Measurements from ENCODE around the gene ABCG4.

The ABCG4 gene

DNA sequence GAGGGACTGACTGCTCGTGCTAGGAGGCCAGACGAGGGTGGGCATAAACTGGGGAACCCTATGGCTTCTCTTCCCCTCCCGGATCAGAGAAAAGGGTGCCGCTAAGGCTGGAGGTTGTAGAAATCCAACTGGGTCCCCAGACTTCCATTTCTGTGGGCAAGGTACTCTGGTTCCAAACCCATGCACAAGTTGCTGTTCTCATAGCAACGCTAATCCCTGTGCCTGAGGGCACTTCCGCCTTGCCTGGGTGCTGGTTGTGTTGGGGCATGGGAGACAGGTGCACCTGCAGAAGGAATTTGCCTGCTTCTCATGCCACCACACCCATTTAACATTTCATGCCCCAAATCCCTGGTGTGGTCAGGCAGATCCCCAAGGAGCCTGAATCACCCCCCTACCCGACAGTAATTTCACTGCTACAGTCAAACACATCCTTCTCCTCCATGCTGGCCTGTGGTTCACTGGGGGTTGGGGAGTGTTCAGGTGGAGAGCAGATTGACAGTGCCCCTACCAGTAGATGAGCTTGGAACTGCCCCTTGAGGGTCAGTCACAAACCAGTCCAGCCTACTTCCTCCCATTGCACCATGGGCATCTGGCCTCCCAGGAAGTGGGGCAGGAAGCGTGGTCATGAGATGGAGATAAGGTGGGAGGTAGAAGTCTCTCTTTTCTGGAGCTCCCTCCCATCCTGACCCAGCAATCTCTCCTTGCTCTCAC, 40.6 kb upstream of the ABCG4 start:
- Histone ChIP-seq H3K9ac (ENCODE audit: low read length) (peak overlapping the region; percentile 91), H3K4me3 (ENCODE audit: low read length) (peak overlapping the region; percentile 91), H3K27me3 (replicated peaks; ENCODE audit: control insufficient read depth, insufficient read depth, low read length) (no peaks in the 10 kb centered on the region), H3K36me3 (ENCODE audit: control insufficient read depth, insufficient read depth, low read length, severe bottlenecking) (peaks cover 22% of the 10 kb centered on the region), H3K4me1 (ENCODE audit: control insufficient read depth, insufficient read depth, low read length) (peaks cover 18% of the 10 kb centered on the region), H3K9me3 (ENCODE audit: control insufficient read depth, low read length) (no peaks in the 10 kb centered on the region)
- DNase-seq (ENCODE audit: low read depth): peak; percentile 36

DNA sequence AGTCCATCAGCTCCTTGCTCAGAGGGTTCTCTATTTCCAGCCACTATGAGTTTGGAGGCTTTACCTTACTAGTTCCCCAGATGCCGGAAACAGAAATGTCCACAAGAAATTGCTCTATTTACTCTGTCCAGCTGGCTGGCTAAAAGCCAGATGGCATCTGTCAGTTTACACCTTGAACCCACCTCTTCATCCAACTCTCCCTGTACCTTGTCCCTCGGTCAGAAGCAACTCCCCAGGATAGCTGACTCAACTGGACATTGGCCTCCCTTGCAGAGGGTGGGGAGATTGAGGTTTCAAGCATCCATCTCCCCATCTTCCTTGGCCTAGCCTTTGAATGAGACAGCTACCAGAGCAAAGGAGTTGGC, 40.0 kb upstream of the ABCG4 start:
- peaks cover 18% of the 10 kb centered on the region for H3K4me1 ChIP-seq (ENCODE audit: control insufficient read depth, insufficient read depth, low read length)
- no peaks in the 10 kb centered on the region for H3K27me3 ChIP-seq (replicated peaks; ENCODE audit: control insufficient read depth, insufficient read depth, low read length)
- H3K4me3 ChIP-seq (ENCODE audit: low read length): peak overlapping the region; percentile 91
- no peak for DNase-seq (ENCODE audit: low read depth)
- peaks cover 26% of the 10 kb centered on the region for H3K36me3 ChIP-seq (ENCODE audit: control insufficient read depth, insufficient read depth, low read length, severe bottlenecking)
- no peak overlapping the region for H3K9ac ChIP-seq (ENCODE audit: low read length)
- H3K9me3 ChIP-seq (ENCODE audit: control insufficient read depth, low read length): no peaks in the 10 kb centered on the region

DNA sequence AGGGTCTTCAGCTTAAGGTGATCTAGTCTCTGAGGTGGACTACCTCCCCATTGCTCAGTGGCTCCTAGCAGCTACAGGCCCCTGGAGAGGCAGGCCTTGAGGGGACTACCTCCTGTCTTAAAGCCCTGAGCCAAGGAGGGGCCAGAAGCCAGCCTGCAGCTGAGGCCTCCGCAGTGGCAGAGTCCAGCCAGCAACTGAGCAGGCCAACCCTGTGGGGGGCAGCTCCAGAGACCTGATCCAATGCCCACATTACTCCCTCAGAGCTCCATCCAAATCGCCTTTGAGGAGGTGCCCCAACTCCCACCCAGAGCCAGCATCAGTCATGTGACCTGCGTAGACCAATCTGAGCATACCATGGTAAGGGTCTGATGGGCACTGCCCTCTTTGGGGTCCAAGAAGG, 39.0 kb upstream of the ABCG4 start:
- Histone ChIP-seq H3K27me3 (replicated peaks; ENCODE audit: control insufficient read depth, insufficient read depth, low read length) (no peaks in the 10 kb centered on the region), H3K9ac (ENCODE audit: low read length) (no peak overlapping the region), H3K9me3 (ENCODE audit: control insufficient read depth, low read length) (no peaks in the 10 kb centered on the region), H3K36me3 (ENCODE audit: control insufficient read depth, insufficient read depth, low read length, severe bottlenecking) (peaks cover 35% of the 10 kb centered on the region), H3K4me3 (ENCODE audit: low read length) (no peak overlapping the region), H3K4me1 (ENCODE audit: control insufficient read depth, insufficient read depth, low read length) (peaks cover 18% of the 10 kb centered on the region)
- no peak for DNase-seq (ENCODE audit: low read depth)

DNA sequence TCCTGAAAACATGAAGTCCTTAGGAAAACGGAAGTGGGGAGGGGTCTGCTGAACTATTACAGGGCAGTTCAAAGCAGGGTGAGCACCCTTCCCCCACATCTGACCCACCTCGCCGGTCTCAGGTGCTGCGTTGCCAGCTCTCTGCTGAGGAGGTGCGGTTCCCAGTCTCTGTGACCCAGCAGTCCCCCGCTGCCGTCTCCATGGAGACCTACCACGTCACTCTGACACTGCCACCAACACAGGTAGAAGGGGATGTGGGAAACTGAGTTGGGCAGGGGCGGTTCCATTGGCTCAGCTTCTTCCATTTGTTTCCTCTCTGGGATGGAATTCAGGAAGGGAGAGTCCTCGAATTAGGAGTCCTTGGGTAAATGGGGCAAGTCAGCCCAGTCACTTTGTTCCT, 38.4 kb upstream of the ABCG4 start:
- no peaks in the 10 kb centered on the region for H3K27me3 ChIP-seq (replicated peaks; ENCODE audit: control insufficient read depth, insufficient read depth, low read length)
- H3K4me3 ChIP-seq (ENCODE audit: low read length): no peak overlapping the region
- H3K4me1 ChIP-seq (ENCODE audit: control insufficient read depth, insufficient read depth, low read length): peaks cover 18% of the 10 kb centered on the region
- DNase-seq (ENCODE audit: low read depth): no peak
- peaks cover 38% of the 10 kb centered on the region for H3K36me3 ChIP-seq (ENCODE audit: control insufficient read depth, insufficient read depth, low read length, severe bottlenecking)
- no peaks in the 10 kb centered on the region for H3K9me3 ChIP-seq (ENCODE audit: control insufficient read depth, low read length)
- no peak overlapping the region for H3K9ac ChIP-seq (ENCODE audit: low read length)

DNA sequence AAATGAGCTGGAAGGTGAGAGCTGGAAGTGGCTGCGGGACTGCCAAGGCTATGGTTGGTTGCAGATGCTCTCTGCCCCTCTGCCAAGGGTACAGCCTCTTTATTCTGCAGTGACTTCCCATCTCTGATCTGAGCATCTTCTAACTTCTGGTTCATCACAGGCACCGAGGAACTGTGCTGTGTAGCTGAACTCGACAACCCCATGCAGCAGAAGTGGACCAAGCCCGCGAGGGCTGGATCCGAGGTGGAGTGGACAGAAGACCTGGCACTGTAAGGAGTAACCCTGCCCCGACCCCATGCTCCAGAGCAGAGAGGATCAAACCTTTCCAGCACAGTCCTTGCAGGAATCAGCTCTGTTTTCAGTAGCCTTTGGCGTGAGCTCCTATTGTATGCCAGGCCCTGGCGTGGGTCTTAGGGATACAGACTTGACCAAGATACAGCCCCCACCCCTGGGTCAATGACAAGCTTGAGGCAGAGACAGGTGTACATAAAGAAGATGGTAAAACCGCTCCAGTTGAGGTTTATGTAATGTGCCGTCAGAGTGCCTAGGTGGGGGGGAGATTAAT, 37.4 kb upstream of the ABCG4 start:
- DNase-seq (ENCODE audit: low read depth): no peak
- Histone ChIP-seq H3K9me3 (ENCODE audit: control insufficient read depth, low read length) (no peaks in the 10 kb centered on the region), H3K36me3 (ENCODE audit: control insufficient read depth, insufficient read depth, low read length, severe bottlenecking) (peaks cover 41% of the 10 kb centered on the region), H3K9ac (ENCODE audit: low read length) (no peak overlapping the region), H3K27me3 (replicated peaks; ENCODE audit: control insufficient read depth, insufficient read depth, low read length) (no peaks in the 10 kb centered on the region), H3K4me3 (ENCODE audit: low read length) (no peak overlapping the region), H3K4me1 (ENCODE audit: control insufficient read depth, insufficient read depth, low read length) (peaks cover 17% of the 10 kb centered on the region)

DNA sequence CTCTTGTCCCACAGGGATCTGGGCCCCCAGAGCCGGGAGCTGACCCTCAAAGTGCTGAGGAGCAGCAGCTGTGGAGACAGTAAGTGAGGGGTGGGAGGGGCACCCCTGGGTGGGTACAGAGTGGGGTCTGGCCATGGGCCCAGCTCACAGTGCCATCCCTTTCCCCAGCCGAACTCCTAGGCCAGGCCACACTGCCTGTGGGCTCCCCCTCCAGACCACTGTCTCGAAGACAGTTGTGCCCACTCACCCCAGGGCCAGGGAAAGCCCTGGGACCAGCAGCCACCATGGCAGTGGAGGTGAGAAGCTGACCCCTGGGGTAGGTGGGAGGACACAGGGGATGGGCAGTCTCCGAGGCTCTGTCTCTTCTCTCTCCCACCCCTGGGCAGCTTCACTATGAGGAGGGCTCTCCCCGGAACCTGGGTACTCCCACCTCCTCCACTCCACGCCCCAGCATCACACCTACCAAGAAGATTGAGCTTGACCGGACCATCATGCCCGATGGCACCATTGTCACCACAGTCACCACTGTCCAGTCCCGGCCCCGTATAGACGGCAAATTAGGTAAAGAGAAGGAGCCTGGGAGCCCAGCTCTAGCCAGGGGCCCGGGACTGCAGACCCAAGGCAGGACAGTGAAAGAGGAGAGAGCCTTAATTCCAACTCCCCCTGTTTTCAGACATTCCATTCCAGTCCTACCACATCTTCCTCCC, 36.4 kb upstream of the ABCG4 start:
- no peaks in the 10 kb centered on the region for H3K27me3 ChIP-seq (replicated peaks; ENCODE audit: control insufficient read depth, insufficient read depth, low read length)
- DNase-seq (ENCODE audit: low read depth): no peak
- peaks cover 12% of the 10 kb centered on the region for H3K4me1 ChIP-seq (ENCODE audit: control insufficient read depth, insufficient read depth, low read length)
- H3K9ac ChIP-seq (ENCODE audit: low read length): no peak overlapping the region
- H3K9me3 ChIP-seq (ENCODE audit: control insufficient read depth, low read length): no peaks in the 10 kb centered on the region
- H3K36me3 ChIP-seq (ENCODE audit: control insufficient read depth, insufficient read depth, low read length, severe bottlenecking): peaks cover 44% of the 10 kb centered on the region
- H3K4me3 ChIP-seq (ENCODE audit: low read length): no peak overlapping the region

DNA sequence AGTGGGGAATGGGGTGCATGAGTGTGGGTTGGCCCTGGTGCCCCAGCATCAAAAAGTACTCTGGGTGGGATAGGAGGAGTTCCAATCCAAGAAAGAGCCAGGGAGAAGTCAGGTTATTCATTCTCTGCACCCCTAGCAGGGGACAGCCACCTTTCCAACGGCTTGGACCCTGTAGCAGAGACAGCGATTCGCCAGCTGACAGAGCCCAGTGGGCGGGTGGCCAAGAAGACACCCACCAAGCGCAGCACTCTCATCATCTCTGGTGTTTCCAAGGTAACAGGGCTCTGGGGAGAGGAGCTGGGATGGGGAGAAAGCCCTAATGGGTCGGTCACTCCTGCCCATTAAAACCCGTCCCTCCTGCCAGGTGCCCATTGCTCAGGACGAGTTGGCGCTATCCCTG, 35.1 kb upstream of the ABCG4 start:
- H3K36me3 ChIP-seq (ENCODE audit: control insufficient read depth, insufficient read depth, low read length, severe bottlenecking): peaks cover 44% of the 10 kb centered on the region
- no peak overlapping the region for H3K9ac ChIP-seq (ENCODE audit: low read length)
- peaks cover 3% of the 10 kb centered on the region for H3K4me1 ChIP-seq (ENCODE audit: control insufficient read depth, insufficient read depth, low read length)
- H3K9me3 ChIP-seq (ENCODE audit: control insufficient read depth, low read length): no peaks in the 10 kb centered on the region
- H3K27me3 ChIP-seq (replicated peaks; ENCODE audit: control insufficient read depth, insufficient read depth, low read length): no peaks in the 10 kb centered on the region
- DNase-seq (ENCODE audit: low read depth): no peak
- no peak overlapping the region for H3K4me3 ChIP-seq (ENCODE audit: low read length)

DNA sequence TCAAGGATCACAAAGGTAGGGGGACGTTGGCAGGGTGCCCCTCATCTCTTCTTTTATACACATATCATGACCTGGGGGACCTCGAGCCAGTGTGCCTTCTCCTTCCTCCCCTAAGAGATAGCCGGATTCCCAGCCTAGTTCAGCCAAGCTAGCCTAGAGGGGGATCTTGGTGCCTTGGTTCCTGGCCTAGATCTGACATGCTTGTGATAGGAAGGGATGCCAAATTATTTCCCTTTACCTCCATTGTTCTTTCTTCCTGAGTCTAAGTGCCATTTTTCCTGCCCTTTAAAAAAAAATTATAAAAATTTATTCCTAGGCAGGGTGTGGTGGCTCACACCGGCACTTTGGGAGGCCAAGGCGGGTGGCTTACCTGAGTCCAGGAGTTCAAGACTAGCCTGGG, 34.5 kb upstream of the ABCG4 start:
- H3K36me3 ChIP-seq (ENCODE audit: control insufficient read depth, insufficient read depth, low read length, severe bottlenecking): peaks cover 44% of the 10 kb centered on the region
- DNase-seq (ENCODE audit: low read depth): no peak
- no peak overlapping the region for H3K4me3 ChIP-seq (ENCODE audit: low read length)
- no peaks in the 10 kb centered on the region for H3K9me3 ChIP-seq (ENCODE audit: control insufficient read depth, low read length)
- H3K27me3 ChIP-seq (replicated peaks; ENCODE audit: control insufficient read depth, insufficient read depth, low read length): no peaks in the 10 kb centered on the region
- no peaks in the 10 kb centered on the region for H3K4me1 ChIP-seq (ENCODE audit: control insufficient read depth, insufficient read depth, low read length)
- no peak overlapping the region for H3K9ac ChIP-seq (ENCODE audit: low read length)

DNA sequence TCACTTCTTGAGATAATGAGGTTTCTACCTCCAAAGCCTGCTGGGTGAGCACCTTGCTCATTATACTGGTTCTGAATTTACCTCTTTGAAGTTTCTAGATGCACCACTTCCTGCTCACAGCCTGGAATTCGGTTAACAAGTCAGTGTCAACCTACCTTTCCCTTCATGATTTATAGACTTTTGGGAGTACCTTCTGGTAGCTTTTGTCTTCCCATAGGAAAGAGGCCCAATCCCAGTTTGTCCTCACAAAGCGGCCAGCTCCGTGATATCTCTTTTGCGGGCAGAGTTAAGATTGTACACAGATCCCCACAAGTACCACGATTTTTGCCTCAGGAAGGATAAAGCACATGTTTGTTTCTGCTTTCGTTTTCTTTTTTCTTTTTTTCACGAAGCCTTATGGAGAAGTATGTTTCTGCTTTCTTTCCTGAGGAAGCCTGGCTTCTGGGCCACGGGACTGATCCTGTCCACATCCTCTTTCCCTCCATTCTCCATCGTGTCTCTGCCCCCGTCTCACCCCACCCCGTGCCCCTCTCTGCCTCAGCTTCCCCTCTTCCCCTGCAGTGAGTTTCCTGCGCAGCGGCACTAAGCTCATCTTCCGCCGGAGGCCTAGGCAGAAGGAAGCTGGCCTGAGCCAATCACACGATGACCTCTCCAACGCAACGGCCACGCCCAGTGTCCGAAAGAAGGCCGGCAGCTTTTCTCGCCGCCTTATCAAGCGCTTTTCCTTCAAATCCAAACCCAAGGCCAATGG, 33.2 kb upstream of the ABCG4 start:
- no peak for DNase-seq (ENCODE audit: low read depth)
- Histone ChIP-seq H3K36me3 (ENCODE audit: control insufficient read depth, insufficient read depth, low read length, severe bottlenecking) (peaks cover 43% of the 10 kb centered on the region), H3K9ac (ENCODE audit: low read length) (no peak overlapping the region), H3K4me1 (ENCODE audit: control insufficient read depth, insufficient read depth, low read length) (peaks cover 3% of the 10 kb centered on the region), H3K4me3 (ENCODE audit: low read length) (no peak overlapping the region), H3K9me3 (ENCODE audit: control insufficient read depth, low read length) (no peaks in the 10 kb centered on the region), H3K27me3 (replicated peaks; ENCODE audit: control insufficient read depth, insufficient read depth, low read length) (no peaks in the 10 kb centered on the region)

DNA sequence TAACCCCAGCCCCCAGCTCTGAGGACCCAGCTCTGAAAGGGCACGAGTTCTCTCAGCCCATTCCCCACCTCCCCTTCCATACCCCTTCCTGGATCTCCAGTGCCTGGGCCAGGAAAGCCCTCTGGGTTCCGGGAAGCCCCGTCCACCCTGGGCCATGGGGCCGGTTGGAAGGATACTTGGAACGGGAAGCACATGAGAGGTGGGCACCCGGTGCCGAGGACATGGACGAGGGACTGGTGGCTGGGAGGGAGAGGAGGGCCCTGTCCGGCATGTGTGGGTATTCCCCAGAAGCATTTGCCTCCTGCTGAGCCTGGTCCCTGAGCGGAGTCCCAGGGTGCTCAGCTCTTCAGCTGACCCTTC, 32.6 kb upstream of the ABCG4 start:
- no peak overlapping the region for H3K9ac ChIP-seq (ENCODE audit: low read length)
- peaks cover 38% of the 10 kb centered on the region for H3K36me3 ChIP-seq (ENCODE audit: control insufficient read depth, insufficient read depth, low read length, severe bottlenecking)
- H3K4me1 ChIP-seq (ENCODE audit: control insufficient read depth, insufficient read depth, low read length): peaks cover 6% of the 10 kb centered on the region
- no peaks in the 10 kb centered on the region for H3K27me3 ChIP-seq (replicated peaks; ENCODE audit: control insufficient read depth, insufficient read depth, low read length)
- H3K9me3 ChIP-seq (ENCODE audit: control insufficient read depth, low read length): no peaks in the 10 kb centered on the region
- no peak overlapping the region for H3K4me3 ChIP-seq (ENCODE audit: low read length)
- no peak for DNase-seq (ENCODE audit: low read depth)

DNA sequence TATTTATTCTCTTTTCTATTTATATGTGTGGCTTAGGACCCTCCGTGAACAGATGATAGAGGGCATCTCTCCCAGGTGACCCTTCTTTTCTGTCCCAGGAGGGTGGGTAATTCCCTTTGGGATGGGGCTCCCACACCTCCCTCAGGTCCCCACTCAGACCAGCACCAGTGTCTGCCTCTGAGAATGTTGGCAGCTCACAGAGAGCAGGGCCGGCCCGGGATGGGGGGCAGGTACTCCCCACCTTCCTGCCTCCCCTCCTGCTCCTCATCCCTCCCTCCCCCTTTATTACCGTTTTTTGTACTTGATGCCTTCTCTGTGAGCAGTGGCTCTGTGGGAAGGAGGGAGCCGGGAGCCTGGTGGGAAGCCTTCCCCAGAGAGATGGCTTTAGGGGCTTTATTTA, 32.3 kb upstream of the ABCG4 start:
- Histone ChIP-seq H3K4me3 (ENCODE audit: low read length) (no peak overlapping the region), H3K4me1 (ENCODE audit: control insufficient read depth, insufficient read depth, low read length) (peaks cover 6% of the 10 kb centered on the region), H3K9me3 (ENCODE audit: control insufficient read depth, low read length) (no peaks in the 10 kb centered on the region), H3K9ac (ENCODE audit: low read length) (no peak overlapping the region), H3K27me3 (replicated peaks; ENCODE audit: control insufficient read depth, insufficient read depth, low read length) (no peaks in the 10 kb centered on the region), H3K36me3 (ENCODE audit: control insufficient read depth, insufficient read depth, low read length, severe bottlenecking) (peaks cover 34% of the 10 kb centered on the region)
- DNase-seq (ENCODE audit: low read depth): no peak
